ENCODE measurements around the gene SLC39A11.

GRCh38 chr17:72934927-72935326 lies 157.6 kb downstream of the SLC39A11 start:
- TF ChIP-seq, protein P1, sequence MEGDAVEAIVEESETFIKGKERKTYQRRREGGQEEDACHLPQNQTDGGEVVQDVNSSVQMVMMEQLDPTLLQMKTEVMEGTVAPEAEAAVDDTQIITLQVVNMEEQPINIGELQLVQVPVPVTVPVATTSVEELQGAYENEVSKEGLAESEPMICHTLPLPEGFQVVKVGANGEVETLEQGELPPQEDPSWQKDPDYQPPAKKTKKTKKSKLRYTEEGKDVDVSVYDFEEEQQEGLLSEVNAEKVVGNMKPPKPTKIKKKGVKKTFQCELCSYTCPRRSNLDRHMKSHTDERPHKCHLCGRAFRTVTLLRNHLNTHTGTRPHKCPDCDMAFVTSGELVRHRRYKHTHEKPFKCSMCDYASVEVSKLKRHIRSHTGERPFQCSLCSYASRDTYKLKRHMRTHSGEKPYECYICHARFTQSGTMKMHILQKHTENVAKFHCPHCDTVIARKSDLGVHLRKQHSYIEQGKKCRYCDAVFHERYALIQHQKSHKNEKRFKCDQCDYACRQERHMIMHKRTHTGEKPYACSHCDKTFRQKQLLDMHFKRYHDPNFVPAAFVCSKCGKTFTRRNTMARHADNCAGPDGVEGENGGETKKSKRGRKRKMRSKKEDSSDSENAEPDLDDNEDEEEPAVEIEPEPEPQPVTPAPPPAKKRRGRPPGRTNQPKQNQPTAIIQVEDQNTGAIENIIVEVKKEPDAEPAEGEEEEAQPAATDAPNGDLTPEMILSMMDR (conservative IDR thresholded peaks at IDR 0.05; ENCODE audit: low read length), result no peak
- TF ChIP-seq EZH2phosphoT487 (IDR thresholded peaks at IDR 0.05; ENCODE audit: borderline replicate concordance, low read depth, low read length), result no peak

All from OCI-LY7 (cell line).